HAP-1 (cell line): Measurements from ENCODE around the gene CEP41.

ENCODE experiments used
- DNase-seq, 2 experiments: peaks; one replicate each; pipeline ENCODE4 v3.0.0-alpha.2; 2016 to 2020; ENCODE audit warnings: low spot score in 2 of 2
- H3K27me3 ChIP-seq: fragments of 250-450 bp; sonication (Bioruptor Pico); 2 replicates; pipeline ENCODE4 v1.5.1; 2020; ENCODE audit warnings: low read depth, mild to moderate bottlenecking, moderate library complexity
- H3K36me3 ChIP-seq: fragments of 250-450 bp; sonication (Bioruptor Pico); replicated peaks from 2 replicates; pipeline ENCODE4 v1.5.1; 2020; ENCODE audit warnings: mild to moderate bottlenecking
- H3K4me1 ChIP-seq: fragments of 250-450 bp; sonication (Bioruptor Pico); 2 replicates; pipeline ENCODE4 v1.5.1; 2020; ENCODE audit warnings: mild to moderate bottlenecking
- H3K4me3 ChIP-seq: fragments of 250-450 bp; sonication (Bioruptor Pico); 2 replicates; pipeline ENCODE4 v1.5.1; 2020; ENCODE audit warnings: mild to moderate bottlenecking, moderate library complexity
- H3K9me3 ChIP-seq: fragments of 250-450 bp; sonication (Bioruptor Pico); 2 replicates; pipeline ENCODE4 v1.5.1; 2020; ENCODE audit warnings: mild to moderate bottlenecking, moderate library complexity
- in situ Hi-C: fragments of 300-500 bp; cut with MboI; formaldehyde crosslinking; loops from 3 replicates; pipeline ENCODE4 v1.14.3; 2020; ENCODE audit warnings: low sequenced_read_pairs, inconsistent platforms, mixed read lengths

Gene CEP41

GRCh38 chr7:130400120-130400572 is 40.7 kb downstream of the CEP41 start:
- Histone ChIP-seq H3K4me1 (peaks cover 5% of the 10 kb centered on the region; the same call in 1 of the 2 replicates), H3K4me3 (no peak overlapping the region), H3K36me3 (peaks cover 11% of the 10 kb centered on the region), H3K27me3 (no peaks in the 10 kb centered on the region), H3K9me3 (no peaks in the 10 kb centered on the region)
- in situ Hi-C loops: no loop called here
- no peak for DNase-seq

GRCh38 chr7:130398526-130399090 is 42.2 kb downstream of the CEP41 start:
- Histone ChIP-seq H3K4me3 (no peak overlapping the region), H3K9me3 (no peaks in the 10 kb centered on the region), H3K36me3 (0 out of 2 replicates have a peak, but pooled peaks cover 4% of the 10 kb centered on the region), H3K4me1 (peaks cover 5% of the 10 kb centered on the region; the same call in 1 of the 2 replicates), H3K27me3 (no peaks in the 10 kb centered on the region)
- DNase-seq: no peak
- in situ Hi-C loops: no loop called here

GRCh38 chr7:130397758-130398073 is 43.1 kb downstream of the CEP41 start:
- Histone ChIP-seq H3K9me3 (no peaks in the 10 kb centered on the region), H3K36me3 (no peaks in the 10 kb centered on the region), H3K4me3 (no peak overlapping the region), H3K4me1 (peaks cover 5% of the 10 kb centered on the region; the same call in 1 of the 2 replicates), H3K27me3 (no peaks in the 10 kb centered on the region)
- in situ Hi-C loops: no loop called here
- no peak for DNase-seq

DNA sequence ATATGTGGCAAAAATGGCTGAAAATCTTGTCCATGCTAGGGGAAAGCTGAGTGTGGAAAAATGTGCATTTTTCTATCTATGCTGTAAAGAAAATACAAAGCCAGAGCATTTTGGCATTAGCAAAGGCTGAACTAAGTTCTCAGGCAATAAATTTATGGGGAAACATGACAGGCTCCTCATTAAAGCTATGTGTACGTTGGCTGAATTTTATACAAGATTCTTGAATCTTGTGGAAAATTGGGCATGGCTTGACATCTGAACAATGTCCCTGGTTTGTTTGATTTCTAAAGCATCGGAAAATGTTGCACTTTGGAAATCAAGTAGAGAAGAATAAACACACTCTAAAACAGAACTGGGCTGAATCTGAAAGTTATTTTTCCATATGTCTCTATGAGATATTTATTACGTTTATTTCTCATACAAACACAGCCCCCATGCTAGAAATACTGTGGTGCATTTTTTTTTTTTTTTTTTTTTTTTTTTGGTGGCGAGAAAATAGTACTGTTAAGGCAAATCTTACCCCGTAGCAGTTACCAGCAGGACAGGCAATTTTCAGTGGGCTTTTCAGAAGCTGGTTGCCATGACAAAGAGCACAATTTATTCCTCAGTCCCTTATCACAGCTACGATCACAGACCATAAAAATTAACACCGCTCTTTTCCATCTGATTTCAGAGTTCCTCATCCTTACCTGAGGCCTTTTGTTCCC is 43.6 kb downstream of the CEP41 start:
- Histone ChIP-seq H3K27me3 (no peaks in the 10 kb centered on the region), H3K36me3 (no peaks in the 10 kb centered on the region), H3K9me3 (no peaks in the 10 kb centered on the region), H3K4me3 (no peak overlapping the region), H3K4me1 (peaks cover 5% of the 10 kb centered on the region; the same call in 1 of the 2 replicates)
- DNase-seq: peak in 1 of 2 experiments; percentile 18
- in situ Hi-C loops: no loop called here

GRCh38 chr7:130396109-130396508 is 44.7 kb downstream of the CEP41 start:
- no peak for DNase-seq

GRCh38 chr7:130395421-130395820 is 45.4 kb downstream of the CEP41 start:
- Histone ChIP-seq H3K36me3 (no peaks in the 10 kb centered on the region), H3K4me3 (no peak overlapping the region), H3K27me3 (no peaks in the 10 kb centered on the region), H3K4me1 (peaks cover 5% of the 10 kb centered on the region; the same call in 1 of the 2 replicates), H3K9me3 (no peaks in the 10 kb centered on the region)
- DNase-seq: no peak
- in situ Hi-C loops: no loop called here

More at GRCh38 chr7:130396109-130396508, 44.7 kb downstream of the CEP41 start:
- in situ Hi-C loops: no loop called here
- Histone ChIP-seq H3K36me3 (no peaks in the 10 kb centered on the region), H3K27me3 (no peaks in the 10 kb centered on the region), H3K9me3 (no peaks in the 10 kb centered on the region), H3K4me1 (peaks cover 5% of the 10 kb centered on the region; the same call in 1 of the 2 replicates), H3K4me3 (no peak overlapping the region)

- in situ Hi-C loops: no loop called here
- peaks cover 5% of the 10 kb centered on the region; the same call in 1 of the 2 replicates for H3K4me1 ChIP-seq
- H3K4me3 ChIP-seq: no peak overlapping the region
- no peaks in the 10 kb centered on the region for H3K27me3 ChIP-seq
- no peaks in the 10 kb centered on the region for H3K36me3 ChIP-seq
- no peak for DNase-seq
- H3K9me3 ChIP-seq: no peaks in the 10 kb centered on the region
These were observed 46.2 kb downstream of the CEP41 start for GRCh38 chr7:130394421-130395195.

DNA sequence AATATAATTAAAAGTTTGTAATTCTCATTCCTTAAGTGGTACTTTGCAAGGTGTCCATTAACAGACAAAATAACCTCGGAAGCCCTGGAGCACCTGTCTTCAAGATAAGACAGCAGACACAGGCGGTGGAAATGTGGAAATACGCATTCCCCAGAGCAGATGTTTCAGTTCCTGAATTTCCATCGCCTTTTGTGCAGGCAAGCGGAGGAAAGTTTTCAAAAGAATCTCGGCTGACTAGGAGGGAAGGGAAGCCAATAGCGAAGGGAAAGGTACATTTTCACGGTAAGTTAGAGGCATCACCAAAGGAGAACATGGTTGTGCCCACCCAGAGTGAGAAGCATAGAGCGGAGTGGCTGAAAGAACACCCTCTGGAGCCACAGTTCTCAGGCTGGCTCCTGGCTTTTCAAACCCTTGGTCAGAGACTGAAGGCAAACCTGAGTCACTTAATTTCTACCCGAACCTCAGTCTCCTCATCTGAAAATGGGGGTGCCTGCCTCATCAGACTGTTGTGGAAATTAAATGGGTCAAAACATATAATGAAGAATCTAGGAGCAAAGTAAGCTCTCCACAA is 46.9 kb downstream of the CEP41 start:
- in situ Hi-C loops: no loop called here
- no peak for DNase-seq
- H3K36me3 ChIP-seq: no peaks in the 10 kb centered on the region
- H3K4me3 ChIP-seq: no peak overlapping the region
- H3K4me1 ChIP-seq: peaks cover 5% of the 10 kb centered on the region; the same call in 1 of the 2 replicates
- H3K9me3 ChIP-seq: no peaks in the 10 kb centered on the region
- H3K27me3 ChIP-seq: no peaks in the 10 kb centered on the region

GRCh38 chr7:130393101-130393561 is 47.7 kb downstream of the CEP41 start:
- no peaks in the 10 kb centered on the region for H3K9me3 ChIP-seq
- no peak for DNase-seq
- no peak overlapping the region for H3K4me3 ChIP-seq
- H3K27me3 ChIP-seq: no peaks in the 10 kb centered on the region
- in situ Hi-C loops: no loop called here
- no peaks in the 10 kb centered on the region for H3K36me3 ChIP-seq
- peaks cover 5% of the 10 kb centered on the region; the same call in 1 of the 2 replicates for H3K4me1 ChIP-seq

- in situ Hi-C loops: no loop called here
- H3K36me3 ChIP-seq: no peaks in the 10 kb centered on the region
These were observed 50.3 kb downstream of the CEP41 start for GRCh38 chr7:130390486-130390885.

GRCh38 chr7:130388671-130389070 is 52.1 kb downstream of the CEP41 start:
- in situ Hi-C loops: no loop called here
- no peak for DNase-seq
- no peaks in the 10 kb centered on the region for H3K36me3 ChIP-seq
- no peaks in the 10 kb centered on the region for H3K9me3 ChIP-seq
- no peak overlapping the region for H3K4me3 ChIP-seq
- H3K27me3 ChIP-seq: no peaks in the 10 kb centered on the region
- no peaks in the 10 kb centered on the region for H3K4me1 ChIP-seq

More at GRCh38 chr7:130390486-130390885, 50.3 kb downstream of the CEP41 start:
- H3K9me3 ChIP-seq: no peaks in the 10 kb centered on the region
- DNase-seq: no peak
- H3K4me1 ChIP-seq: no peaks in the 10 kb centered on the region
- H3K4me3 ChIP-seq: no peak overlapping the region
- H3K27me3 ChIP-seq: no peaks in the 10 kb centered on the region

- H3K9me3 ChIP-seq: no peaks in the 10 kb centered on the region
- in situ Hi-C loops: no loop called here
These were observed 53.0 kb downstream of the CEP41 start for GRCh38 chr7:130387628-130388403.

GRCh38 chr7:130387306-130387627 is 53.5 kb downstream of the CEP41 start:
- H3K4me1 ChIP-seq: no peaks in the 10 kb centered on the region
- no peaks in the 10 kb centered on the region for H3K9me3 ChIP-seq
- H3K4me3 ChIP-seq: no peak overlapping the region
- H3K36me3 ChIP-seq: no peaks in the 10 kb centered on the region
- no peaks in the 10 kb centered on the region for H3K27me3 ChIP-seq
- in situ Hi-C loops: no loop called here
- DNase-seq: no peak

More at GRCh38 chr7:130387628-130388403, 53.0 kb downstream of the CEP41 start:
- Histone ChIP-seq H3K36me3 (no peaks in the 10 kb centered on the region), H3K4me1 (no peaks in the 10 kb centered on the region), H3K27me3 (no peaks in the 10 kb centered on the region), H3K4me3 (no peak overlapping the region)
- no peak for DNase-seq
